Astrocyte (in vitro differentiated cells and primary cell): ENCODE data around the gene MYH9.

ENCODE experiments used
- CTCF ChIP-seq: IDR thresholded peaks from 2 replicates; pipeline ENCODE4 v1.5.1; 2011; ENCODE audit warnings: low read depth, mild to moderate bottlenecking, inconsistent platforms, low read length, moderate library complexity; ENCODE audit not compliant: insufficient read depth
- EZH2 ChIP-seq: IDR thresholded peaks from 2 replicates; pipeline ENCODE4 v1.6.1; 2012; ENCODE audit warnings: mild to moderate bottlenecking, low read length, inconsistent platforms; ENCODE audit not compliant: insufficient read depth

GRCh38 chr22:36315325-36315724 is 72.4 kb downstream of the MYH9 start:
- TF ChIP-seq CTCF: no peak
- TF ChIP-seq EZH2: no peak
